HG02798 (cell line): ENCODE results near the gene NKPD1.

Experiments used
- ATAC-seq: cut with Tn5 transposase; IDR thresholded peaks from one replicate; pipeline ENCODE4 v1.9.1; 2021; ENCODE audit warnings: mild to moderate bottlenecking; ENCODE audit not compliant: unreplicated experiment, poor library complexity

The NKPD1 gene

DNA sequence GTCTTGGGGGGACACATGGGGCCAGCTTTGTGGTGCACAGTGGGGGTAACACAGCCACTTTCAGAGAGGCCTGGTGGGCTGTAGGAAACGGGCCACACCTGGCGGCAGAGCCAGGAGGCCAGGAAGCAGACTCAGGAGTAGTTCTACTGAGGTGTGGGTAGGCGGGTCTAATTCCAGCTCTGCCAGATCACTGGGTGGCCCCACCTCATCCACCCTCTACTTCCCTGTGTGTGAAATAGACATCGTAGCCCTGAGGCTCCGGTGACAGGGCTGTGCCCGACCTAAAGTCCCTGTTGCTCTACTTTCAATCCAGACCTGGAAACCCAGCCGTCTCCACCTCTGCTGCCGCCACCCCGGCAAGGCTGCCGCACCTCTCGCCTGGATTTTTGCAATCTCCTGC lies 4.0 kb downstream of the NKPD1 start:
- no peak for ATAC-seq

GRCh38 chr19:45156011-45156630 lies 4.7 kb downstream of the NKPD1 start:
- ATAC-seq = no peak

- ATAC-seq = no peak
Measured at GRCh38 chr19:45154064-45154827, 6.5 kb downstream of the NKPD1 start.

DNA sequence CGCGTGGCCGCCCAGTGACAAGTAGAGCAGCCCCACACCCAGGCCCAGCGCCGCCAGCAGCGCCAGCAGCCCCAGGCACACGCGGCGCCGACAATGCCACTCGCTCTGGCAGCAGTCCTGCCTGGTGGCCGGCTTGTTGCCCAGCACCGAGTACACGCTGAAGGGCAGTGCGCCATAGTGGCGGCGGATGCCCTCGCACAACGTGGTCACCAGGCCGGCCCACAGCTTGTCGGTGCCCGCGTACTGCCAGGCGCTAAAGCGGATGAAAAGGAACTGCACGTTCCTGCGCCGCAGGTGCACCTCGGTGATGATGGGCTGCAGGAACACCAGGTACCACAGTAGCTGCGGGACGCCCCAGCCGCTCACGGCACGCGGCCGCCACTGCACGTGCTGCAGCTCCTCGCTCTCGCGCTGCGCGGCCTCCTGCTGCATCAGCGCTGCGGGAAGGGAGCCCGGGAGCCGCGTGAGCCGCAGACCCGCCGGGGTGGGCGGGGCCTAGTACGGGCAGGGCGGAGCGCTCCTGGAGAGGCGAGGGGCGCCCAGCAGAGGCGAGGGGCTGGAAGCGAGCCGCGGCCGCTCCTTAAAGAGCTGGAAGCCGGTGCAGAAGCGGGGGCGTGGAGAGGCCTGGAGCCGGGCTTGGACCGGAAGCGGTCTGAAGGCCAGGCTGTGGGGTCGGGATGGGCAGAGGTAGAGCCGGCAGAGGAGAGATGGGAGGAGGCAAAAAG lies 7.3 kb downstream of the NKPD1 start:
- ATAC-seq = no peak

DNA sequence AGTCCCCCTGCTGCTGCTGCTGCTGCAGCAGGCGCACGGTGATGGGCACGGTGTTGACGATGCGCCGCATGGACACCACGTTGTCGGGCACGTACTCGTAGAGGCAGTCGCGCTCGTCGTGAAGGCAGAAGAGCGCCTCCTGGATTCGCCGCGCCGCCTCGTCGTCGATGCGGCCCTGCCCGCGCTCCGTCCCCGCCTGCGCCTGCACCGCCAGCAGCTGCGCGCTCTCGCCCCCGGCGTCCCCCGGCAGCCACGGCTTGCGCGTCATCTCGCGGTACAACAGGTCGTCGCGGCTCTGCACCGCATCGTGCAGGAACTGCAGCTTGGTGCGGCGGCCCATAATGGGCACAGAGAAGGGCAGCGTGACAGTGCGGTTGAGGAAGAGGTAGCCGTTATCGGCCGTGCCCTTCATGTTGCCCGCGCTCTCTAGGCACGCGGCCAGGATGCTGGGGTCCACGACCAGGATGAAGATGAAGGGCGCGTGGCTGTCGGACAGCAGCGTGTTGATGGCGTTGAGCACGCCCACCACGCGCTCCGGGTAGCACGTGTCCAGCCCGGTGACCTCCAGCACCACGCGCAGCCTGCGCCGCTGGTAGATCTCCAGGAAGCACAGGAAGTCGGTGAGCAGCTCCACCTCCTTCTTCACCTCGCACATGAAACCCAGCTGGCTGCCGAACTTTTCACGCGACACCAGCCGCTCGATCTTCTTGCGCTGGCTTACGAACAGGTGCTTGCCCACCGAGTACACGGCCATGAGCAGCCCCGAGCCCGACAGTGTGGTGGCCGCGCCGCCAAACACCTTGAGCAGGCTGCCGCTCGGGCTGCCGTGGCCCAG lies 8.1 kb downstream of the NKPD1 start:
- no peak for ATAC-seq

DNA sequence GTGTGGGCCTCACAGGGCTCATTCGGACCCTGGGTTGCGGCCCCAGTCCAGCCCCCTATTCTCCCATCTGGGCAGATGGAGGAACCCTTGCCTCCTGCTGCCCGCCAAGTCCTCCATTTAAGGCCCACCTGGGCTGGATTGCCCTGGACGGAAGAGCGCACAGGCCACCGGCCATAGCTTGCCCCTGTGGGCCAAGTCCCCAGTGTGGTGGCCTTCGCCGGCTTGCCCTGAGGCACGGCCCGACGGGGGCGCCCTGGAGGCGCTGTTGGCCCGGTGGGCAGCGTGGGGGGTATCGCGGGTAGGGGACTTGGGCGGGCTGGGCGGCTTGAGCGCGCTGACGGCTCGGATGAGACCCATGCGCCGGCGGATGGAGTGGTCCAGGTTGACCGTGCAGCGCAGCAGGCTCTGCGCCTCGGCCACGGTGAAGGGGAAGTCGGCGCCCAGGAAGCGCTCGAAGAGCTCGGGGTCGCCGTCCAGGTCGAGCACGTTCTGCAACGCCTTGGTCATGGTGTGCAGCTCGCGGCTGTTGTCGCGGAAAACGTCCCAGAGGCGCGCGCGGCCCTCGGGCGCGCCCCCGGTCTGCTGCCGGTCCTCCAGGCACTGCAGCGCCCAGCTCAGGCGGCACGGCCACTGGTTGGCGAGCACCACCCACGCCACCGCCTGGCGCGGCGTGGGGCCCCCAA lies 8.8 kb downstream of the NKPD1 start:
- ATAC-seq = no peak

DNA sequence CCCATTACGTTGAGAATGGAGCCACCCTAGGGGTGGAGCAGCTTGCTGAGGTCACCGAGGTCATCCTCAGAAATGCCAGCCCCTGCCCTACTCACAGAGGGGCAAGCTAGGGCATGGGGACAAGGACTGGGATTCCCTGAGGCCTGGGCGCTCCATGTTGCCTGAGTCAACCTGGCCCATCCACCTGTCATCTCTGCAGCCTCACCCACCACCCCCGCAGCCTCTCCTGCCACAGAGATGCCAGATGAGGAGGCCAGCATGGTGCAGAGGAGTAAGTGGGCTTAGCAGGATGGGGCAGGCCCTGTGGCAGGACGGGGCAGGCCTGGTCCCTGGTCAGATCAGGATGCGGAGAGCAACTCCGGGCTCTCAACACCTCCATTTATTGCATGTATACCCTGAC lies 9.5 kb downstream of the NKPD1 start:
- no peak for ATAC-seq

DNA sequence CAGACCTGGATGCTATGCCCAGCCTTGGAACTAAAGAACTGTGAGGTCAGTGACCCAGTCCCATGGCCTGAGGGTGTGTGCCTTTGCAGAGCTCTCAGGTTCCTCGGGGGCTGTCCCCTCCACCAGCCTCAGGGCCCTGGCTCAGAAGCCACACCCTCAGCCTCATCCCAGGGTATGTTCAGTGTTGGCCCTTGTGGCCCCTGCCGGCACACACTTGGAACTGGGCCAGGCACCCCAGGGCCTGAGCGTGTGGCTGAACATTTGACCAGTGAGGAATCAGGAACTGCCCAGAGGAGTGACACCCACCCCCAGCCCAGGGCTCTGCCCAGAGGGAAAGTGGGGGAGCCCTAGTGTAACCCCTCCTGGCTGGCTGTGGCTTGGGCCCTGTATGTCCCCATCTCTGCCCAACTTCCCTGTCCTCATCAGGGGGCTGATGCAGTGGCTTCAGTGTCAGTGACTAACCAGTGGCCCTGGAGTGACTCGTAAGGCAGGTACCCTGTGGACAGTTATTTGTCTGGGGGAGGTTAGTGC lies 10.0 kb downstream of the NKPD1 start:
- ATAC-seq = no peak

DNA sequence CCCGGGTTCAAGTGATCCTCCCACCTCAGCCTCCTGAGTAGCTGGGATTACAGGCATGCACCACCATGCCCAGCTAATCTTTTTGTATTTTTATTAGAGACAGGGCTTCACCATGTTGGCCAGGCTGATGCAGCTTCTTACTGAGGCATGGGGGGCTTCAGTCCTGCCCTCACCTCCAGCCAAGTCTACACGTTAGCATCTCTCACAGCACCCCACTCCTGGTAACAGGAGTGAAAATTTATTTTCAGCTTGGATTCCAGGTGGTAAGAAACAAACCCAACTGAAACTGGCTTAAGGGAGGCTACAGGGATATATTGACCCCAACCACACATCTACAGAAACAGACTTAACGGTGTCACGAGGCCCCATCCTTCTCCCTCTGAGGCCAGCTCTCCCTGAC lies 10.6 kb downstream of the NKPD1 start:
- ATAC-seq = no peak

- ATAC-seq = no peak
Measured at GRCh38 chr19:45149129-45149528, 11.7 kb downstream of the NKPD1 start.

GRCh38 chr19:45147835-45148676 lies 12.7 kb downstream of the NKPD1 start:
- ATAC-seq = no peak

GRCh38 chr19:45146741-45147205 lies 14.0 kb downstream of the NKPD1 start:
- no peak for ATAC-seq

DNA sequence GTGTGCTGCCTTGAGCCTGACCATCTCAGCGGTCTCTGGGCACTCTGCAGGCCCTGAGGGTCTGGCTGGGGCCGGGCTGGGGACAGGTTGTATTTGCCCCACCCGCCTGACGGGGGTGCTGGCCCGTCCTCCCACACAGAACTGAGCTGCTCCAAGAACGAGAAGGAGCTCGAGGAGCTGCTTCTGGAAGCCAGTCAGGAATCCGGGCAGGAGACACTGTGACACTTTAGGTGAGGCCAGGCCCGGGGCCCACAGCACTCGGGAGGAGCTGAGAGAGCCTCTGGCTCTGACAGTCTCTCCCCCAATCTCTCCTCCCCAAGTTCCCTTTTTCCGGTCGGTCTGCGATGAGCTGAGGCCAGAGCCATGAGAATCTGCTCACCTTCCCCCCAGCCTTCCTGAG lies 14.5 kb downstream of the NKPD1 start:
- no peak for ATAC-seq

GRCh38 chr19:45145270-45146189 lies 15.3 kb downstream of the NKPD1 start:
- ATAC-seq = no peak

- ATAC-seq = no peak
Measured at GRCh38 chr19:45144431-45145269, 16.1 kb downstream of the NKPD1 start.

- ATAC-seq = no peak
Measured at GRCh38 chr19:45142726-45143110, 18.1 kb downstream of the NKPD1 start.
